WERI-Rb-1 (cell line): ENCODE data around the gene NR3C2.

Source experiments
- DNase-seq: peaks from one replicate; pipeline ENCODE4 v3.0.0-alpha.2; 2020
- H3K27ac ChIP-seq: fragments of 250-450 bp; sonication (Bioruptor Pico); 2 replicates; pipeline ENCODE4 v1.5.1; 2020; ENCODE audit warnings: mild to moderate bottlenecking, moderate library complexity
- H3K27me3 ChIP-seq: fragments of 250-450 bp; sonication (Bioruptor Pico); 2 replicates; pipeline ENCODE4 v1.5.1; 2021; ENCODE audit warnings: mild to moderate bottlenecking, low read depth, moderate library complexity; ENCODE audit not compliant: insufficient read depth, severe bottlenecking
- H3K36me3 ChIP-seq: fragments of 250-450 bp; sonication (Bioruptor Pico); 2 replicates; pipeline ENCODE4 v1.5.1; 2020; ENCODE audit warnings: mild to moderate bottlenecking, moderate library complexity
- H3K4me3 ChIP-seq: 2 replicates; pipeline ENCODE4 v1.5.1; 2011; ENCODE audit warnings: low read depth, mild to moderate bottlenecking, control low read depth, low read length
- H3K9me3 ChIP-seq: fragments of 250-450 bp; sonication (Bioruptor Pico); 2 replicates; pipeline ENCODE4 v1.5.1; 2021; ENCODE audit warnings: mild to moderate bottlenecking, moderate library complexity; ENCODE audit not compliant: severe bottlenecking
- CTCF ChIP-seq: IDR thresholded peaks from 2 replicates; pipeline ENCODE4 v1.5.1; 2011; ENCODE audit warnings: low read depth, mild to moderate bottlenecking, control low read depth, inconsistent platforms, low read length

Gene NR3C2

GRCh38 chr4:148078061-148078460 lies 364.2 kb downstream of the NR3C2 start:
- no peak for TF ChIP-seq CTCF
- Histone ChIP-seq H3K4me3 (no peak overlapping the region), H3K27ac (no peak overlapping the region), H3K9me3 (peaks cover 4% of the 10 kb centered on the region), H3K27me3 (no peaks in the 10 kb centered on the region), H3K36me3 (peaks cover 37% of the 10 kb centered on the region)
- DNase-seq = no peak

GRCh38 chr4:148077581-148077980 lies 364.6 kb downstream of the NR3C2 start:
- H3K27ac ChIP-seq = no peak overlapping the region
- no peak for TF ChIP-seq CTCF
- no peak overlapping the region for H3K4me3 ChIP-seq
- H3K9me3 ChIP-seq = peaks cover 4% of the 10 kb centered on the region
- H3K36me3 ChIP-seq = peaks cover 42% of the 10 kb centered on the region
- no peak for DNase-seq
- H3K27me3 ChIP-seq = no peaks in the 10 kb centered on the region

- no peaks in the 10 kb centered on the region for H3K27me3 ChIP-seq
- H3K9me3 ChIP-seq = peaks cover 4% of the 10 kb centered on the region
- no peak for DNase-seq
- TF ChIP-seq CTCF = no peak
- peaks cover 47% of the 10 kb centered on the region for H3K36me3 ChIP-seq
- no peak overlapping the region for H3K27ac ChIP-seq
- H3K4me3 ChIP-seq = no peak overlapping the region
These were observed 365.2 kb downstream of the NR3C2 start for GRCh38 chr4:148076964-148077363.

- Histone ChIP-seq H3K4me3 (no peak overlapping the region), H3K27ac (no peak overlapping the region), H3K27me3 (no peaks in the 10 kb centered on the region), H3K36me3 (peaks cover 40% of the 10 kb centered on the region), H3K9me3 (peaks cover 4% of the 10 kb centered on the region)
- no peak for TF ChIP-seq CTCF
- DNase-seq = no peak
These were observed 366.8 kb downstream of the NR3C2 start for GRCh38 chr4:148075438-148075837.

GRCh38 chr4:148074462-148074861 lies 367.8 kb downstream of the NR3C2 start:
- Histone ChIP-seq H3K27ac (no peak overlapping the region), H3K4me3 (no peak overlapping the region), H3K9me3 (peaks cover 4% of the 10 kb centered on the region), H3K36me3 (peaks cover 40% of the 10 kb centered on the region), H3K27me3 (no peaks in the 10 kb centered on the region)
- DNase-seq = no peak
- no peak for TF ChIP-seq CTCF

- Histone ChIP-seq H3K27me3 (no peaks in the 10 kb centered on the region), H3K27ac (no peak overlapping the region), H3K9me3 (peaks cover 4% of the 10 kb centered on the region), H3K36me3 (peaks cover 40% of the 10 kb centered on the region), H3K4me3 (no peak overlapping the region)
- no peak for DNase-seq
- no peak for TF ChIP-seq CTCF
These were observed 368.9 kb downstream of the NR3C2 start for GRCh38 chr4:148073349-148073748.
